Endometrial microvascular endothelial cells (primary cell): ENCODE data around the gene AMELX. TPM values are rescaled to one million over a fixed set of nuclear protein-coding genes. Genes with fewer than 3 reads are reported as not detected.

Experiments used
- in situ Hi-C: cut with HindIII; loops from 2 replicates; pipeline ENCODE4 v1.10.0; 2017; ENCODE audit warnings: low sequenced_read_pairs, low pct_unique_long_range_greater_than_20kb; ENCODE audit errors: inconsistent ontology term
- total RNA-seq: library from RNA; depleted of rRNA; stranded (reverse); fragments of >200 nt; gene quantifications from one replicate; pipeline ENCODE4 v1.2.3, GENCODE V29; 2015; ENCODE audit errors: inconsistent ontology term

AMELX gene
- total RNA-seq, 1 donor from 2014 or later: not detected

DNA sequence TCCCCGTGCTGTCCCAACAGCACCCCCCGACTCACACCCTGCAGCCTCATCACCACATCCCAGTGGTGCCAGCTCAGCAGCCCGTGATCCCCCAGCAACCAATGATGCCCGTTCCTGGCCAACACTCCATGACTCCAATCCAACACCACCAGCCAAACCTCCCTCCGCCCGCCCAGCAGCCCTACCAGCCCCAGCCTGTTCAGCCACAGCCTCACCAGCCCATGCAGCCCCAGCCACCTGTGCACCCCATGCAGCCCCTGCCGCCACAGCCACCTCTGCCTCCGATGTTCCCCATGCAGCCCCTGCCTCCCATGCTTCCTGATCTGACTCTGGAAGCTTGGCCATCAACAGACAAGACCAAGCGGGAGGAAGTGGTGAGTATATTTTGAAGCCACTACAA is 5.4 kb downstream of the AMELX start:
- in situ Hi-C loops: no loop called here

DNA sequence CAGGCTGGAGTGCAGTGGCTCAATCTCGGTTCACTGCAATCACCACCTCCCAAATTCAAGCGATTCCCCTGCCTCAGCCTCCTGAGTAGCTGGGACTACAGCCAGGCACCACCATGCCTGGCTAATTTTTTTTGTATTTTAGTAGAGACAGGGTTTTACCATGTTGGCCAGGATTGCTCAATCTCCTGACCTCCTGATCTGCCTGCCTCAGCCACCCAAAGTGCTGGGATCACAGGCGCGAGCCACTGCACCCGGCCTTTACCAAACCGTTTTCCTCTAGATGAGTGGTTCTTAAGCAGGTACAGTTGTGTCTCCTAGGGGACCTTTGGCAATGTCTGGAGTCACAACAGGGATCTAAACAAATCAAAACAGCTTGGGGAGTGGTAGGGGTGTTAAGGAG is 11.6 kb downstream of the AMELX start:
- in situ Hi-C loops: no loop called here

DNA sequence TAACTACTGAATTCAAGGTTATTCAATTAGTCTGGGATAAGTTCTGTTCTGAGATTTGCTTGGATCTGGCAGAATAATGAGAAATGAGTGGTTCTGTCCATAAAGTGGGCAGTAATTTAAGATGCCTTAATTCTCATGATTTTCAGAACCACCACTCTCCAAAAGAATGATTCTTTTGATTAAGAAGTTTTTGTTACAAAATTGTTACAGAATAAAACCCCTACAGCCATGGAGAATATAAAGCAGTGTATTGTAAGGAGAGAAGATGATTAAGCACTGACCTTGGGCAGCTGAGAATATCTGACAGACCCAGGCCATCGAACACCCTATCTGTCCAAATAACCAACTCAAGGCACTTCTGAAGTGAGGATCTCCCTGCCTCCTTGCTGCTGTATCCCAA is 12.4 kb downstream of the AMELX start:
- in situ Hi-C loops: no loop called here

DNA sequence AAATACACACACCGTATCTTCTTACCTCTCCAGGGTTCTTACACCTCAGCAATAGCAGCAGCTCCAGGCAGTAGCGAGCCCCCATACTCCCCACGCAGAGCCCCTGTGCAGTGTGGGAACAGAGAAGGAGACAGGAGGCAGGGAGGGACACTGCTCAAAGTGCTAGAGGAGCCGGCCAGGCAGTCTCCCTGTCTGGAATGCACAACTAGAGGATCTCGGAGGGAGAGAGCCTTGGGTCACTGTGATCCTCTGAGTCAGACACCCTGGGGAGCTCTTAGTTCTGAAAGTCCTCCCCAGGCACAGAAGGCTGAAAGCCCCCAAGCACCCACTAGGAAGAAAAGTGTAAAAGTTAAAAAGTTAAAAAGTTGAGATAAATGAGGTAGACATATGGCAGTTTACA is 16.0 kb downstream of the AMELX start:
- in situ Hi-C loops: no loop called here

- in situ Hi-C loops: no loop called here
Observed at GRCh38 chrX:11311706-11312105, 18.5 kb downstream of the AMELX start.

- in situ Hi-C loops: no loop called here
Observed at GRCh38 chrX:11319806-11320520, 26.8 kb downstream of the AMELX start.

GRCh38 chrX:11321986-11322385 is 28.8 kb downstream of the AMELX start:
- in situ Hi-C loops: no loop called here

GRCh38 chrX:11328134-11328533 is 34.9 kb downstream of the AMELX start:
- in situ Hi-C loops: no loop called here

DNA sequence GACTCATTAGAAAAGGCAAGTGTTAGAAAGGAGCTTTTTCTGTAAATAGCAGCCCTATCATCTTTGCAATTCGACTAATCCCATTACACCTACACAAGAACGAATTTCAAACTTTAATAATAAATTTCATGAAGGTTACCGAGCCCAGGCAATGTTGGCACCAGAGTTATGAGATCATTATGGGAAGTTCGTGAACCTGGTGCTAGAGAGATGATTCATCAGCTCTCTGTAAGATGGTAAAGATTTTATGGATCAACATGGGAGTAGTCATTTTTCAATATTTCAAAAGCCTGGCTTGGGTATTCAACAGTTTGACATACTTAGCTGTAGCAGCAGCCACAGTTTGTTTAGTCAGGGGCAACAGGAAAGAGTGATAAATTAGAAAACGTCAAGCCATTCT is 35.8 kb downstream of the AMELX start:
- in situ Hi-C loops: no loop called here

GRCh38 chrX:11331788-11332187 is 38.6 kb downstream of the AMELX start:
- in situ Hi-C loops: no loop called here

DNA sequence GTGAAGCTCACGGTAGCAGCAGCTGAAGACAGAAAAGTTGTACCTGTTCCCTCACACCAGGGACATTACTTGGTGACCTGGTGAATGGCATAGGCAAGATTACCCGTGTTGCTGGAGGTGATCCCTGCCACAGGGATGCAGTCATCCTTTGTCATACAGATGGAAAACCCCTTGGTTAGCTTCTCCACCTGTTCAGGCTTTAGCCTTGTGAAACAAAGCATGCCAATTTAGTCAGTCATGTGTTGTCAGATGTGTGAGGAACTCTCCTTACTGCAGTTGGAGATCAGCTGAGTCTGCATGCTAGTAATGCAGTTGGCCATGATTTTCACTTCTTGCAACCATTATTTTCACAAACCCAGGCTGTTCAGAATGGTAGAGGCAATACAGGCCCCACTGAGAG is 41.0 kb downstream of the AMELX start:
- in situ Hi-C loops: no loop called here

GRCh38 chrX:11336201-11336600 is 43.0 kb downstream of the AMELX start:
- in situ Hi-C loops: no loop called here

DNA sequence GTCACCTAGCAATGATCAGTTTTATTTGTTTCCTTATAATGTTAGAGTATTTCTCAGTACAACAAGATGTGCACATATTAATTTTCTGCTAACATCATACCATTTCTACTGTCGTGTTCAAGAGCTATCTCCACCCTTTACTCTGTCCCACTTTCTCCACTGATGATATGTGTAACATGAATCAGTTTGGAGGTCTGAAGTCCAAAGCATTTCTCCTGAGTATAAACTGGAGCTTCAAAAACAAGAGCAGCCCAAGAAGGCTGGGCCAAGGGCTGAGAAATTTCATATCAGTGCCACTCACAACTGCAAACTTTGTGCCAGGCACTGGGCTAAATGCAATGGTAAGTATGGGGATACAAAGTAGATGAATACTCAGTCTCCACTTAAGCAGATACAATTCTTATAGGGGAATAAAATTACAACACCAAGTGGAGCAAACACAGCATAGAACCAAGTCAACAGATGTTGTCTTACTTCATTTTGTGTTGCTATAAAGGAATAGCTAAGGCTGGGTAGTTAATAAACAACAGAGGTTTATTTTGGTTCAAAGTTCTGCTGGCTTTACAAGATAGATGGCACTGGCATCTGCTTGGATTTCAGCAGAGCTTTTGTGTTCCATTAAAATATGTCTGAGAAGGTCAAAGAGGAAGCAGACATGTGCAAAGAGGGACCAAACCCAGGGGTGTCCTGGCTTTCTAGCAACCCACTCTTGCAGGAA is 44.2 kb downstream of the AMELX start:
- in situ Hi-C loops: no loop called here

GRCh38 chrX:11341274-11342201 is 48.3 kb downstream of the AMELX start:
- in situ Hi-C loops: no loop called here

DNA sequence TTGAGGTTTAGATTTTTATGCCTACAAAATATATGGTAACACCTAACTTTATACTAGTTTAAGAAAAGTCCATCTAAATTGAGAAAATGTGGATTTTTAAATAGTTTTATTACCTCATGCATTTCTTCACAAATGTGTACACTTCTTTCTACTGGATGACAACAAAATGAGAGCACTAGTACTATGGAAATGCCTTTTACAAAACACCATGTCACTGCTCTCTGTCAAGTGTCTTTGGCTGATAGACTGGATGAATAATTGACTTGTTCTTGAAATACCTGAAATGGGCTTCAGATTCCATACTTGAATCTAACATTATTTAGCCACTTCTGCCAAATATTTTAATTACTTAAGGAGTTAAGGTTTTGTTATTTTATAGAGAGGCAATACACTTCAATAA is 49.5 kb downstream of the AMELX start:
- in situ Hi-C loops: no loop called here

GRCh38 chrX:11346121-11346682 is 53.0 kb downstream of the AMELX start:
- in situ Hi-C loops: no loop called here

DNA sequence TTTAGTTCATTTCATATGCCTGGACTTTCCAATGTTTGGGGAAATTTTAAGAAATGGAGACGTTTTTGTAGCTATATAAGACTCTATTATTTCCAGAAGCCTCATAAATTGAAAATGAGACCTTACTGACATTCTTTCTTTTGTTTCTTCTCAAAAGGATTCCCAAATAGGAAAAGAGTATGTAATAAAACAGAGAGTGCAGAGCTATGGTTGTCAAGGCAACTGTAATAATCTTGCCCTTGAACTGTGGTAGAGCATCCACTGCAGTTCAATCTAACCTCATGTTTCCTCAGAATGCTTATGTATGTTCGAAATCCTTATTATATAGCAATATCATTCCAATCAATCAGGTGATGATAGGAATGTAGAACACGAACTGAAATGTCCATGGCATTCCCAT is 54.1 kb downstream of the AMELX start:
- in situ Hi-C loops: no loop called here

DNA sequence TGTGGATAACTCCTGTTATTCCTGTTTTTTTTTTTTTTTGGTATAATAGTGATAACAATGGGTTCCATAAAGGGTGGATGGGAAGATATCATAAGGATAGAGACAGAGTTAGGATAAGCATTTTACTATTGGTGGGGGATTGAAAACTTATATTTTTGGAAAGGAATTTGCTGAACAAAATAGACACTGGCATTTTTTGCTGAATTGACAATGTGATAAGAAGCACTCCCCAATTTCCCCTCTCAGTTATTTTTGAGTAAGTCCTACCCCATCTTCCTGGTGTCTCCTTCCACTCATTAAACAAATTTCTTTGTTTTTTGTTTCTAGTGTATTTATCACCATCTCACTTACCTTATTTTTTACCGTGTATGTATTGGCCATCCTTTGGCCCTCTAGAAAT is 55.8 kb downstream of the AMELX start:
- in situ Hi-C loops: no loop called here

DNA sequence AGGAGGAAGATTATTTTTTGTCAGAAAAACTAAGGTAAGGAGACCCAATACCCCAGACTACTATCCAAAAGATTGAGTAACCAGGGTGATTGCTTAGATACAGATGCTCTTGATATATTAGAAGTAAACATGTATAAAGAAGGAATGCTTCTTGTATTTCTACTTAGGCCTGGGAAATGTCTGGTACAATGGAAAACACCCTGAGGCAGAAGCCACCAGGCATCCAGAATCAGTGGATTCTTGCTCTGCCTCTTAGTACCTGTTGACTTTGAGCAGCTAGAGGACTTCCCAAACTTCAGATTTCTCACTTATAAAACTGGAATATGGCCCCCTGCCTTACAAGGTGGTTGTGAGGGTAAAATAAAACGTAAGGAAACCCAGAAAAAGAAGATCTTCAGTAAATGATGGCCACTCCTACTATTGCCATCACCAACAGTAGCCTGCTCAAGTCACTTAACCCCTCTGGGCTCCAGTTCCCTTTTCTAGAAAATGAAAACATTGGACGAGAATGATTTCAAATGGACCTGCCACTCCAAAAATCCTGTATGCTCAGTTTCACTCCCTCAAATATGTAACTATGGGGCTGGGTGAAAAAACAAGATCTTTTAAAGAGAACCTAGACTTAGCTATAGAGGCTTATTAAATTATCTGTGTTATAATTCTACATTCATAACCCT is 56.6 kb downstream of the AMELX start:
- in situ Hi-C loops: no loop called here
